CD4-positive, alpha-beta memory T cell (primary cell): ENCODE data around the gene SNRPA. TPM values are rescaled to one million over a fixed set of nuclear protein-coding genes. Genes with fewer than 3 reads are reported as not detected.
A peak's percentile ranks its signal among the peaks of the same experiment; 100 is the strongest.

Experiments used
- CTCF ChIA-PET: fragments of 350-600 bp; sonication (Branson Sonifier 250); formaldehyde crosslinking; loops from one replicate; lab custom pipeline; 2021; ENCODE audit warnings: inconsistent platforms; ENCODE audit not compliant: partially characterized antibody; lab: Charles Lee
- POLR2A ChIA-PET: fragments of 350-600 bp; sonication (Branson Sonifier 250); formaldehyde crosslinking; loops from one replicate; lab custom pipeline; 2021; ENCODE audit not compliant: partially characterized antibody; lab: Charles Lee
- DNase-seq, 5 donors: peaks; one replicate each; pipeline versions ENCODE4 v3.0.0 to v3.0.0-alpha.2; 2020 to 2022; ENCODE audit warnings: mixed read lengths in 1 of 5
- H3K27ac ChIP-seq: one replicate; pipeline ENCODE4 v1.7.0; 2013; ENCODE audit warnings: low read depth, low read length
- H3K27me3 ChIP-seq: 2 replicates; pipeline ENCODE4 v1.7.0; 2013; ENCODE audit warnings: mild to moderate bottlenecking, low read length, moderate library complexity; ENCODE audit not compliant: insufficient read depth
- H3K36me3 ChIP-seq: 2 replicates; pipeline ENCODE4 v1.7.0; 2013; ENCODE audit warnings: mild to moderate bottlenecking, low read length, moderate library complexity; ENCODE audit not compliant: insufficient read depth
- H3K4me1 ChIP-seq: 2 replicates; pipeline ENCODE4 v1.7.0; 2013; ENCODE audit warnings: mild to moderate bottlenecking, low read length, moderate library complexity; ENCODE audit not compliant: insufficient read depth
- H3K4me3 ChIP-seq, 2 donors: one replicate each; pipeline ENCODE4 v1.7.0; 2013; ENCODE audit warnings: low read length in 2 of 2, mild to moderate bottlenecking in 1 of 2
- H3K9me3 ChIP-seq, 2 donors: one replicate each; pipeline ENCODE4 v1.7.0; 2013; ENCODE audit warnings: low read length in 2 of 2, control low read depth in 1 of 2; ENCODE audit not compliant: control insufficient read depth in 1 of 2
- H3K27ac Mint-ChIP-seq, 7 donors: one replicate each; pipeline ENCODE4 v1.8.0; 2020 to 2021; ENCODE audit warnings: mixed read lengths in 7 of 7, mild to moderate bottlenecking in 6 of 7, inconsistent platforms in 3 of 7, moderate library complexity in 3 of 7
- H3K27me3 Mint-ChIP-seq, 2 donors: one replicate each; pipeline ENCODE4 v1.8.0; 2020 to 2021; ENCODE audit warnings: mixed read lengths in 2 of 2
- H3K36me3 Mint-ChIP-seq, 2 donors: one replicate each; pipeline ENCODE4 v1.8.0; 2020 to 2021; ENCODE audit warnings: mixed read lengths in 2 of 2, inconsistent platforms in 1 of 2, mild to moderate bottlenecking in 1 of 2
- H3K4me1 Mint-ChIP-seq, 4 donors: one replicate each; pipeline ENCODE4 v1.8.0; 2020 to 2021; ENCODE audit warnings: mixed read lengths in 4 of 4, mild to moderate bottlenecking in 1 of 4
- H3K4me3 Mint-ChIP-seq, 8 donors: one replicate each; pipeline ENCODE4 v1.8.0; 2020 to 2021; ENCODE audit warnings: mixed read lengths in 8 of 8, mild to moderate bottlenecking in 7 of 8, moderate library complexity in 6 of 8, inconsistent platforms in 3 of 8
- H3K9me3 Mint-ChIP-seq, 8 donors: one replicate each; pipeline ENCODE4 v1.8.0; 2020 to 2021; ENCODE audit warnings: mixed read lengths in 8 of 8, mild to moderate bottlenecking in 5 of 8, inconsistent platforms in 3 of 8, moderate library complexity in 1 of 8
- intact Hi-C: fragments of 100-400 bp; cut with micrococcal nuclease; formaldehyde crosslinking; loops from one replicate; pipeline ENCODE4 v1.15.1; 2023
- polyA plus RNA-seq, 2 donors: library from polyadenylated mRNA; unstranded; fragments of 300-500 nt; fragmentation: Illumina TruSeq; gene quantifications; one replicate each; pipeline ENCODE4 v1.2.3, GENCODE V29; 2021
- total RNA-seq, 2 experiments: library from RNA; stranded (reverse); gene quantifications; one replicate each; pipeline ENCODE4 v1.2.3, GENCODE V29; 2021

The SNRPA gene
- total and polyA plus RNA-seq, 4 experiments from 2014 or later: 48.8 to 95.7 (median 78.6) TPM

DNA sequence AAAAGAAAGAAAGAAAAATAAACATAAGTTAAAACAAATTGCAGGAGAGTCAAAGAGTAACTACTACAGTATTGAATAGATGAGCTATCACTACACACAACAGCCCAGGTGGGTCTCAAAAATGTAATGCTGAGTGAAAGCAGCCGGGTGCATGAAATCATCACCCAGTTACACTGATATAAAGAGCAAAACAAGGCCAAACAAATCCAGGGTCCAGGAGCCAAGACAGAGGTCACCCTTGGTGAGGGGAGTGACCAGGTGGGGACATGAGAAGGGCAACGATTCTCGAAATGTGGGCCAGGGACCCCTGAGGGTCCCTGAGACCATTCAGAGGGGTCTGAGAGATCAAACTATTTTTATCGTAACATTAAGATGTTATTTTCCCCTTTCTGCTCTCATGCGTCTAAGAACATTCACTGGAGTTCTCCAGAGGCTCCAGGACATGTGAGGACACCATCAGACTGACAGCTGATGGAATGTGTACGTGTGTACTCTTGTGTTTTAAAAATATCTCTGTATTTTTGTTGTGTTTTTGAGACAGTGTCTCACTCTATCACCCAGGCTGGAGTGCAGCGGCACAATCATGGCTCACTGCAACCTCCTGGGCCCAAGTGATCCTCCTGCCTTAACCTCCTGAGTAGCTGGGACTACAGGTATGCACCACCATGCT lies 44.9 kb upstream of the SNRPA start:
- H3K36me3 Mint-ChIP-seq: peaks cover 42 to 50% of the 10 kb centered on the region in 2 donors
- Histone ChIP-seq H3K4me1 (no peaks in the 10 kb centered on the region), H3K9me3 (no peaks in the 10 kb centered on the region), H3K4me3 (no peak overlapping the region), H3K27me3 (no peaks in the 10 kb centered on the region), H3K36me3 (peaks cover 37% of the 10 kb centered on the region), H3K27ac (no peak overlapping the region)
- intact Hi-C loops: no loop called here
- H3K4me1 Mint-ChIP-seq: peaks cover 4 to 7% (median 5%) of the 10 kb centered on the region in 4 donors
- ChIA-PET POLR2A (no interaction called here), CTCF (no interaction called here)
- H3K27ac Mint-ChIP-seq: peak overlapping the region in 2 of 7 donors; percentile 8 to 46
- H3K9me3 Mint-ChIP-seq: no peaks in the 10 kb centered on the region
- H3K4me3 Mint-ChIP-seq: no peak overlapping the region
- DNase-seq: no peak
- H3K27me3 Mint-ChIP-seq: no peaks in the 10 kb centered on the region

DNA sequence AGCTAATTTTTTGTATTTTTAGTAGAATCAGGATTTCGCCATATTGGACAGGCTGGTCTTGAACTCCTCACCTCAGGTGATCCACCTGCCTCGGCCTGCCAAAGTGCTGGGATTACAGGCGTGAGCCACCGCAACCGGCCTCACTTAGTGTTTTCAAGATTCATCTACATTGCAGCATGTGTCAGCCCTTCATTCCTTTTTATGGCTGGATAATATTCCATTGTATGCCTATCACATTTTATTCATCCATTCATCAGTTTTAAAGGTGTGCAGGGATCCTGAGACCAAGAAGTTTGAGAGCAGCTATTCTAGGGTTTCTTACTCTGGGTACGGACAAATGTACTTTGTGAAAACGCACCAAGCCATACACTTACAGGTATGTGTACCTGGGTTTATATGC lies 43.4 kb upstream of the SNRPA start:
- peaks cover 4 to 17% (median 12%) of the 10 kb centered on the region in 4 donors for H3K4me1 Mint-ChIP-seq
- intact Hi-C loops: no loop called here
- Histone ChIP-seq H3K4me3 (no peak overlapping the region), H3K27ac (no peak overlapping the region), H3K4me1 (no peaks in the 10 kb centered on the region), H3K36me3 (peaks cover 29% of the 10 kb centered on the region), H3K9me3 (no peaks in the 10 kb centered on the region), H3K27me3 (no peaks in the 10 kb centered on the region)
- H3K27ac Mint-ChIP-seq: no peak overlapping the region
- no peaks in the 10 kb centered on the region for H3K9me3 Mint-ChIP-seq
- CTCF ChIA-PET: interaction anchor here (1.1 kb wide), 1 partner anchor 14 kb away, joined by 3 read pairs; no protein-coding TSS in a partner anchor
- POLR2A ChIA-PET: interaction anchor here (1.1 to 1.4 kb wide), 2 partner anchors 9 to 53 kb away, joined by 3 read pairs; partner anchors contain the start of genes COQ8B and ITPKC
- peaks cover 44 to 46% of the 10 kb centered on the region in 2 donors for H3K36me3 Mint-ChIP-seq
- H3K4me3 Mint-ChIP-seq: no peak overlapping the region
- no peaks in the 10 kb centered on the region for H3K27me3 Mint-ChIP-seq
- DNase-seq: no peak

DNA sequence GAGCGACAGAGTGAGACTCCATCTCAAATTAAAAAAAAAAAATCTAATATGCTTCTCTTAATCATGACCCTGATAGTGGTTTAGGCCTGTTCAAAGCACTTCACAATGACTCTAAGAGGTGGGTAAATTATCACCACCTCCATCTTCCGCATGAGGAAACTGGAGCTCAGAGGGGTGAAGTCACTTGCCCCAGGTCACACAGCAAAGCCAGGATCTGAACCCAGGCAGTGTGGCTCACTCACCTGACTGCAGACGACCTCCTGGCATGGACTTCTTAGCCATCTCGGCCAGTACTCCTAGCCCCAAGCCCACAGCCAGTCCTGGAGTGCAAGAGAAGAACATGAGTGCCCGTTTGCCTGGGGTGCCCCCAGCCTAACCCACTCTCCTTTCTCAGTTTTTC lies 41.2 kb upstream of the SNRPA start:
- CTCF ChIA-PET: interaction anchor here (1.4 kb wide), 1 partner anchor 68 kb away, joined by 3 read pairs; the partner anchor contains the start of gene RAB4B
- Mint-ChIP-seq H3K4me1 (peaks cover 16 to 32% (median 19%) of the 10 kb centered on the region in 4 donors), H3K27ac (no peak overlapping the region), H3K27me3 (no peaks in the 10 kb centered on the region), H3K9me3 (no peaks in the 10 kb centered on the region), H3K36me3 (peaks cover 36 to 38% of the 10 kb centered on the region in 2 donors), H3K4me3 (no peak overlapping the region)
- DNase-seq: no peak
- H3K36me3 ChIP-seq: peaks cover 9% of the 10 kb centered on the region
- POLR2A ChIA-PET: no interaction called here
- no peak overlapping the region for H3K4me3 ChIP-seq
- H3K27ac ChIP-seq: no peak overlapping the region
- H3K9me3 ChIP-seq: no peaks in the 10 kb centered on the region
- intact Hi-C loops: no loop called here
- peaks cover 10% of the 10 kb centered on the region for H3K4me1 ChIP-seq
- H3K27me3 ChIP-seq: no peaks in the 10 kb centered on the region

DNA sequence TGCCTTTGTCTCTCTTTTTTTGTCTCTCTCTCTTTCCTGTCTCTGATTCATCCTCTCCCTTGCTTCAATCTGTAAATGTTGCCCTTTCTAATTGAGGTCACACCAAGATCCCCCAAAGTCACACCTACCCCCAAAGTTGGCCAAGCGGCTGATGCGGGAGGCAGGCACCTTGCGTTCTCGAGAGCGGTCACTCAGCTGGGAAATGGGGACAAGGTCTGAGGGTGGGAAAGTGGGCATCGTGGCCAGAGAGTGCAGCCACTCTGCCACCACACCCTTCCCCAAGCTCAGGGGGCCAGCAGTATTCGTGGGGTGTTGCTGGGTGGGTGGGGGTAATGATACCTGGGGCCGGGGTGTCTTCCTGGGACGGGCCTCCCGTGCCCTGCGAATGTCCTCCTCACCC lies 37.1 kb upstream of the SNRPA start:
- peaks cover 0 to 1% (median 0%) of the 10 kb centered on the region in 8 donors for H3K9me3 Mint-ChIP-seq
- POLR2A ChIA-PET: interaction anchor here (0.5 to 1.0 kb wide), 5 partner anchors 37 to 647 kb away, joined by 3 to 4 read pairs (median 3); partner anchors contain the start of genes ACTMAP and SNRPA
- H3K4me1 ChIP-seq: peaks cover 42% of the 10 kb centered on the region
- peak overlapping the region; percentile 48 to 80 (median 74) for H3K4me3 Mint-ChIP-seq
- no peaks in the 10 kb centered on the region for H3K9me3 ChIP-seq
- intact Hi-C loops: no loop called here
- CTCF ChIA-PET: no interaction called here
- peaks cover 20 to 45% of the 10 kb centered on the region in 2 donors for H3K36me3 Mint-ChIP-seq
- no peaks in the 10 kb centered on the region for H3K27me3 Mint-ChIP-seq
- H3K4me3 ChIP-seq: peak overlapping the region in 1 of 2 donors; percentile 78
- no peaks in the 10 kb centered on the region for H3K27me3 ChIP-seq
- H3K36me3 ChIP-seq: no peaks in the 10 kb centered on the region
- H3K27ac ChIP-seq: peak overlapping the region; percentile 98
- H3K27ac Mint-ChIP-seq: peak overlapping the region; percentile 80 to 98 (median 90)
- H3K4me1 Mint-ChIP-seq: peaks cover 32 to 61% (median 47%) of the 10 kb centered on the region in 4 donors
- DNase-seq: no peak

DNA sequence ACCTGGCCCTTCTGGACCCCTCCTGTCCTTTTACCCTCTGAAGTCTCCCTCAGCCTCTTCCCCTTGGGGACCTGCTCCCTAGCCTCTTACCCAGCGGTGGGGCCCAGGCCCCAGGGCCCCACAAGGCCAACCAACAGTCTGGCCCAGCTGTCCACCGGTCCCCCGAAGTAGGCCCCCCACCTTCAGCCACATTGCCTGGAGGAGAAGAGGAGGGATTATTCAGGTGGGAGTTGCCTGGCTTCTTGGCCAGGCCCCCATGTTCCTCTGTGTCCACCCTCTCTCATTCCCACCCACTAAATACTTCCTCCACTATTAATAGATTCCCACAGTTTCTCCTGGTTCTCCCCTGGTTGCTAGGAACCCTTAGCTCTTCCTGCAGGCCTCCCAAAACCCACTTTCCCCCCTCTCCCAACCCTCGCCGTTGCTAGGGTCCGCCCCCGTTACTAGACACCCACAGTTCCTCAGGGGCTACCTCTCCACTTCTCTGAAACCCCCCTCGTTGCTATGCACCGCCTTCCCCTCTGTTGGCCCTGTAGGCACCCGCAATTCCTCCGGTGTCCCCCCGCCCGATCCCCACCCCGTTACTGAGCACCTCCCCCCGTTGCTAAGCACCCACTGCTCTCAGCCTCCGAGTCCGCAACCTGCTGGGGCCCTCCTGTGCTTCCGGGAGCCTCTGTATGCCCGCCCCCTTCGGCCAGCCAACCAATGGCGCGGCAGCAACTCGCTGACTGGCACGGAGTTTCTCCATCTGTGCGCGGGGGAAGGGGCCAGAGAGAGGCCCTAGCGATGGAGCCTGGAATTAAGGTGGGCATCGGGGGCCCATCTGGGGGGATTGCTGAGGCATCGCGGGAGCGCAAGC lies 36.3 kb upstream of the SNRPA start:
- peaks cover 38 to 69% (median 50%) of the 10 kb centered on the region in 4 donors for H3K4me1 Mint-ChIP-seq
- H3K36me3 ChIP-seq: no peaks in the 10 kb centered on the region
- H3K4me3 Mint-ChIP-seq: peak overlapping the region; percentile 84 to 94 (median 90)
- peak overlapping the region; percentile 96 to 99 (median 98) for H3K27ac Mint-ChIP-seq
- ChIA-PET CTCF (no interaction called here), POLR2A (interaction anchor here (0.7 kb wide), 2 partner anchors 36 to 52 kb away, joined by 3 read pairs; partner anchors contain the start of genes ACTMAP and SNRPA)
- H3K27ac ChIP-seq: peak overlapping the region; percentile 98
- peaks cover 0 to 1% (median 0%) of the 10 kb centered on the region in 8 donors for H3K9me3 Mint-ChIP-seq
- peaks cover 50% of the 10 kb centered on the region for H3K4me1 ChIP-seq
- H3K9me3 ChIP-seq: no peaks in the 10 kb centered on the region
- peaks cover 16 to 41% of the 10 kb centered on the region in 2 donors for H3K36me3 Mint-ChIP-seq
- peak overlapping the region; percentile 53 to 78 for H3K4me3 ChIP-seq
- DNase-seq: peak; percentile 93 to 96 (median 94)
- H3K27me3 Mint-ChIP-seq: no peaks in the 10 kb centered on the region
- intact Hi-C loops: loop anchor here (1.0 to 5.0 kb wide), 4 partner anchors 24 to 102 kb away; partner anchors contain the start of genes ACTMAP, NUMBL and RAB4B
- H3K27me3 ChIP-seq: no peaks in the 10 kb centered on the region

DNA sequence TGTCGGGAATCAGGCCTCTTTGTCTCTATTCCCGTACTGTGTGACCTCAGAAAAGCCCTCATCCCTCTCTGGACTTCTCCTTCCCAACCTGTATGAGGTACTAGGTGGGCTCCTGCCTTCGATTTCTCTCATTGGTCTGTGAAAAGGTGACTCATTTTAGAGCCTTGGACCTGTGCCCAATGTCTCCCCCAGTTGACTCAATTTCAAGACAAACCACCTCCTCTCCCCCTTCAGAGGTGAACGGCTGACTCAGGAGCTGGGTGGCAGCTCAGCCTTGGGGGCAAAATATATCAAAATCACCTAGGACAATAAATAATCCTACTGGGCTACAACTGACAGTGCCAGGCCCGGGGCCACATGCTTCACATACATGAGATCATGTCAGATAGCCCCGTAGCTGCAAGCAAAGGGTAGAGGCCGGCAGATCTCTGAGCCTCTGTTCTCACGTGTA lies 34.9 kb upstream of the SNRPA start:
- H3K27ac ChIP-seq: peak overlapping the region; percentile 98
- H3K9me3 ChIP-seq: no peaks in the 10 kb centered on the region
- ChIA-PET POLR2A (interaction anchor here (0.8 to 2.4 kb wide), 17 partner anchors 9 to 547 kb away, joined by 3 to 35 read pairs (median 6); partner anchors contain the start of genes ACTMAP, EGLN2, HNRNPUL1 and NUMBL), CTCF (interaction anchor here (1.3 to 2.2 kb wide), 4 partner anchors 53 to 104 kb away, joined by 5 to 10 read pairs (median 8); partner anchors contain the start of gene RAB4B)
- Mint-ChIP-seq H3K4me3 (peak overlapping the region; percentile 84 to 94 (median 90)), H3K36me3 (peaks cover 20 to 43% of the 10 kb centered on the region in 2 donors), H3K27ac (peak overlapping the region; percentile 96 to 99 (median 98)), H3K27me3 (no peaks in the 10 kb centered on the region), H3K9me3 (peaks cover 0 to 3% (median 0%) of the 10 kb centered on the region in 8 donors), H3K4me1 (peaks cover 44 to 82% (median 60%) of the 10 kb centered on the region in 4 donors)
- peak; percentile 17 to 88 (median 19) for DNase-seq
- H3K36me3 ChIP-seq: no peaks in the 10 kb centered on the region
- no peaks in the 10 kb centered on the region for H3K27me3 ChIP-seq
- intact Hi-C loops: loop anchor here (1.0 to 5.0 kb wide), 3 partner anchors 53 to 104 kb away; no protein-coding TSS in a partner anchor
- peak overlapping the region; percentile 53 to 78 for H3K4me3 ChIP-seq
- H3K4me1 ChIP-seq: peaks cover 63% of the 10 kb centered on the region
